Thyroid gland (tissue), 4 donors: ENCODE measurements around the gene AP1B1.

Source experiments
- CTCF ChIP-seq, 6 experiments: fragments of 200-600 bp in 3 of 6; fragments of 450-650 bp in 3 of 6; sonication (generic) in 3 of 6; IDR thresholded peaks; one replicate each; pipeline ENCODE4 v1.5.1; 2016 to 2019; ENCODE audit warnings: antibody characterized with exemption in 6 of 6, mild to moderate bottlenecking in 2 of 6, inconsistent platforms in 1 of 6, moderate library complexity in 1 of 6
- POLR2A ChIP-seq, 2 donors: fragments of 450-650 bp; IDR thresholded peaks; one replicate each; pipeline ENCODE4 v1.6.1; 2017; ENCODE audit warnings: antibody characterized with exemption in 2 of 2, mild to moderate bottlenecking in 2 of 2, moderate library complexity in 1 of 2

GRCh38 chr22:29314537-29315285 lies 73.7 kb downstream of the AP1B1 start:
- TF ChIP-seq CTCF (IDR thresholded peaks at IDR 0.05) (no peak), POLR2A (IDR thresholded peaks at IDR 0.05) (no peak)
